HFFc6 (cell line): Measurements from ENCODE around the gene MARK4. TPM values are rescaled to one million over a fixed set of nuclear protein-coding genes. Genes with fewer than 3 reads are reported as not detected.

ENCODE experiments used
- DNase-seq: peaks from one replicate; pipeline ENCODE4 v3.0.0-alpha.2; 2018
- H3K27ac Mint-ChIP-seq: 2 replicates; pipeline ENCODE4 v1.8.0; 2020; ENCODE audit warnings: mild to moderate bottlenecking, mixed read lengths
- H3K27me3 Mint-ChIP-seq: 2 replicates; pipeline ENCODE4 v1.8.0; 2021; ENCODE audit warnings: mild to moderate bottlenecking, moderate library complexity, mixed read lengths; ENCODE audit not compliant: insufficient read depth
- H3K36me3 Mint-ChIP-seq: 2 replicates; pipeline ENCODE4 v1.8.0; 2021; ENCODE audit warnings: low read depth, mixed read lengths
- H3K4me1 Mint-ChIP-seq: 2 replicates; pipeline ENCODE4 v1.8.0; 2020; ENCODE audit warnings: low read depth, mixed read lengths
- H3K4me3 Mint-ChIP-seq: 2 replicates; pipeline ENCODE4 v1.8.0; 2020; ENCODE audit warnings: mild to moderate bottlenecking, moderate library complexity, mixed read lengths
- H3K9me3 Mint-ChIP-seq: 2 replicates; pipeline ENCODE4 v1.8.0; 2020; ENCODE audit warnings: mild to moderate bottlenecking, mixed read lengths
- CTCF ChIP-seq: fragments of 200-600 bp; sonication (generic); IDR thresholded peaks from 2 replicates; pipeline ENCODE4 v1.5.0; 2021; ENCODE audit warnings: antibody characterized with exemption, mild to moderate bottlenecking
- total RNA-seq, 6 experiments: library from RNA; stranded (reverse); fragmentation: NEBNext Ultra II Directional; extraction: Animal tissue kit (Norgen Biotek cat#: 25700); gene quantifications; 2 replicates in 1 of 6; 3 replicates in 5 of 6; pipeline ENCODE4 v1.2.3, GENCODE V29; 2021

MARK4 gene
- total RNA-seq, 6 experiments from 2014 or later = 38.9 to 46.0 (median 44.2) TPM

- Mint-ChIP-seq H3K4me1 (peaks cover 41% of the 10 kb centered on the region), H3K27me3 (no peaks in the 10 kb centered on the region; the same call in 1 of the 2 replicates), H3K9me3 (no peaks in the 10 kb centered on the region), H3K4me3 (peak overlapping the region; percentile 88), H3K27ac (peak overlapping the region; percentile 65), H3K36me3 (no peaks in the 10 kb centered on the region)
- TF ChIP-seq CTCF = no peak
- DNase-seq = no peak
Observed at GRCh38 chr19:45250216-45250831, 747 bp upstream of the MARK4 start.

- DNase-seq = no peak
- Mint-ChIP-seq H3K36me3 (no peaks in the 10 kb centered on the region), H3K27ac (peak overlapping the region; percentile 89), H3K4me3 (peak overlapping the region; percentile 92), H3K4me1 (peaks cover 35% of the 10 kb centered on the region), H3K9me3 (no peaks in the 10 kb centered on the region), H3K27me3 (no peaks in the 10 kb centered on the region; the same call in 1 of the 2 replicates)
- TF ChIP-seq CTCF = no peak
Observed at GRCh38 chr19:45251452-45252354, 632 bp downstream of the MARK4 start.

- peak overlapping the region; percentile 89; the same call in 1 of the 2 replicates for H3K27ac Mint-ChIP-seq
- H3K27me3 Mint-ChIP-seq = no peaks in the 10 kb centered on the region; the same call in none of the 2 replicates
- peak overlapping the region; percentile 92; the same call in 1 of the 2 replicates for H3K4me3 Mint-ChIP-seq
- DNase-seq = peak; percentile 16
- H3K36me3 Mint-ChIP-seq = no peaks in the 10 kb centered on the region
- TF ChIP-seq CTCF = no peak
- peaks cover 35% of the 10 kb centered on the region for H3K4me1 Mint-ChIP-seq
- H3K9me3 Mint-ChIP-seq = no peaks in the 10 kb centered on the region
Observed at GRCh38 chr19:45253396-45254027, 2.4 kb downstream of the MARK4 start.

- peak; percentile 71 for TF ChIP-seq CTCF
- Mint-ChIP-seq H3K4me1 (peaks cover 35% of the 10 kb centered on the region), H3K27me3 (no peaks in the 10 kb centered on the region; the same call in none of the 2 replicates), H3K27ac (peak overlapping the region; percentile 40; the same call in 1 of the 2 replicates), H3K36me3 (no peaks in the 10 kb centered on the region), H3K4me3 (peak overlapping the region; percentile 52; the same call in 1 of the 2 replicates), H3K9me3 (no peaks in the 10 kb centered on the region)
- DNase-seq = no peak
Observed at GRCh38 chr19:45254044-45254531, 3.0 kb downstream of the MARK4 start.

- Mint-ChIP-seq H3K9me3 (no peaks in the 10 kb centered on the region), H3K4me1 (peaks cover 27% of the 10 kb centered on the region), H3K27me3 (no peaks in the 10 kb centered on the region; the same call in none of the 2 replicates), H3K36me3 (no peaks in the 10 kb centered on the region; the same call in 1 of the 2 replicates), H3K4me3 (no peak overlapping the region), H3K27ac (no peak overlapping the region)
- DNase-seq = no peak
- TF ChIP-seq CTCF = no peak
Observed at GRCh38 chr19:45255611-45256157, 4.6 kb downstream of the MARK4 start.
